SK-N-SH (cell line): ENCODE results near the gene OR51V1. TPM values are rescaled to one million over a fixed set of nuclear protein-coding genes. Genes with fewer than 3 reads are reported as not detected.

Experiments
- CTCF ChIA-PET: fragments of 300-600, 350-600 bp; formaldehyde crosslinking; extraction: SDS; loops from one replicate; lab custom pipeline; 2021; lab: Yijun Ruan, JAX
- POLR2A ChIA-PET: fragments of 350-600 bp; sonication (Branson Sonifier 250); formaldehyde crosslinking; extraction: SDS; loops from one replicate; lab custom pipeline; 2020; ENCODE audit warnings: antibody characterized with exemption, inconsistent platforms; lab: Yijun Ruan, JAX
- DNase-seq: peaks from one replicate; pipeline ENCODE4 v3.0.0; 2012
- H2AFZ ChIP-seq: fragments of 200-600 bp; sonication (generic); 2 replicates; pipeline ENCODE4 v1.8.1; 2016; ENCODE audit warnings: antibody characterized with exemption, mild to moderate bottlenecking, low read depth
- H3F3A ChIP-seq: fragments of 200-600 bp; sonication (generic); replicated peaks from 2 replicates; pipeline ENCODE3; 2016; ENCODE audit warnings: antibody characterized with exemption, mild to moderate bottlenecking; ENCODE audit not compliant: insufficient read depth
- H3K27ac ChIP-seq, 2 experiments: fragments of 200-500 bp in 1 of 2; fragments of 200-600 bp in 1 of 2; sonication (Bioruptor generic) in 1 of 2; sonication (generic), shearing (Covaris generic) in 1 of 2; 2 replicates each; pipeline versions ENCODE4 v1.5.1 to v1.6.1; 2014 to 2016; ENCODE audit warnings: low read depth in 2 of 2, inconsistent platforms in 1 of 2, low read length in 1 of 2, mild to moderate bottlenecking in 1 of 2, mixed read lengths in 1 of 2
- H3K27me3 ChIP-seq: fragments of 200-600 bp; sonication (generic), shearing (Covaris generic); 2 replicates; pipeline ENCODE4 v1.6.1; 2016; ENCODE audit warnings: mixed run types; ENCODE audit not compliant: insufficient read depth
- H3K36me3 ChIP-seq, 2 experiments: fragments of 200-500 bp in 1 of 2; fragments of 200-600 bp in 1 of 2; sonication (Bioruptor generic) in 1 of 2; sonication (generic) in 1 of 2; replicated peaks in 1 of 2; 2 replicates each; pipeline versions ENCODE3 to v1.5.1; 2014 to 2016; ENCODE audit warnings: low read length in 1 of 2, mild to moderate bottlenecking in 1 of 2; ENCODE audit not compliant: insufficient read depth in 2 of 2, control insufficient read depth in 1 of 2
- H3K4me1 ChIP-seq, 2 experiments: fragments of 200-500 bp in 1 of 2; fragments of 200-600 bp in 1 of 2; sonication (Bioruptor generic) in 1 of 2; sonication (generic), shearing (Covaris generic) in 1 of 2; 2 replicates each; pipeline versions ENCODE4 v1.5.1 to v1.6.1; 2014 to 2016; ENCODE audit warnings: low read depth in 1 of 2, low read length in 1 of 2, mixed run types in 1 of 2; ENCODE audit not compliant: insufficient read depth in 2 of 2, control insufficient read depth in 1 of 2
- H3K4me2 ChIP-seq: fragments of 200-600 bp; sonication (generic), shearing (Covaris generic); 2 replicates; pipeline ENCODE4 v1.6.1; 2017; ENCODE audit warnings: mixed run types
- H3K4me3 ChIP-seq, 2 experiments: fragments of 200-500 bp in 1 of 2; fragments of 200-600 bp in 1 of 2; sonication (Bioruptor generic) in 1 of 2; sonication (generic), shearing (Covaris generic) in 1 of 2; 2 replicates each; pipeline versions ENCODE4 v1.5.1 to v1.8.1; 2014 to 2016; ENCODE audit warnings: low read depth in 2 of 2, inconsistent platforms in 1 of 2, low read length in 1 of 2, mild to moderate bottlenecking in 1 of 2, mixed read lengths in 1 of 2, moderate library complexity in 1 of 2
- H3K79me2 ChIP-seq: fragments of 200-600 bp; sonication (generic); 2 replicates; pipeline ENCODE4 v1.8.1; 2017; ENCODE audit warnings: mild to moderate bottlenecking; ENCODE audit not compliant: insufficient read depth
- H3K9ac ChIP-seq: fragments of 200-600 bp; sonication (generic); 2 replicates; pipeline ENCODE4 v1.6.1; 2017; ENCODE audit warnings: mixed run types
- H3K9me2 ChIP-seq: fragments of 200-600 bp; sonication (generic); 2 replicates; pipeline ENCODE4 v1.6.1; 2017; ENCODE audit warnings: mixed run types
- H3K9me3 ChIP-seq: fragments of 200-600 bp; sonication (generic); 2 replicates; pipeline ENCODE4 v1.6.1; 2017; ENCODE audit warnings: mixed run types, mild to moderate bottlenecking, moderate library complexity
- H4K20me1 ChIP-seq: fragments of 200-600 bp; sonication (generic); 2 replicates; pipeline ENCODE4 v1.6.1; 2017; ENCODE audit warnings: mild to moderate bottlenecking, mixed run types; ENCODE audit not compliant: insufficient read depth
- CHD2 ChIP-seq: fragments of 150-350 bp; IDR thresholded peaks from 2 replicates; pipeline ENCODE4 v1.6.1; 2018; ENCODE audit warnings: low read length; ENCODE audit not compliant: partially characterized antibody
- EP300 ChIP-seq, 2 experiments: IDR thresholded peaks; 2 replicates each; pipeline versions ENCODE4 v1.4.0 to v1.6.1; 2012; ENCODE audit warnings: borderline replicate concordance in 1 of 2, low read depth in 1 of 2, low read length in 1 of 2
- EZH2phosphoT487 ChIP-seq: fragments of 200-600 bp; sonication (generic); IDR thresholded peaks from 2 replicates; pipeline ENCODE4 v1.6.1; 2017; ENCODE audit warnings: low read depth, mixed run types, mild to moderate bottlenecking, antibody characterized with exemption, moderate library complexity, borderline replicate concordance
- FOSL2 ChIP-seq: IDR thresholded peaks from 2 replicates; pipeline ENCODE4 v1.4.0; 2012; ENCODE audit warnings: low read depth, mild to moderate bottlenecking, moderate library complexity, borderline replicate concordance
- GABPA ChIP-seq: IDR thresholded peaks from 2 replicates; pipeline ENCODE4 v1.4.0; 2012; ENCODE audit warnings: low read depth, mild to moderate bottlenecking
- GATA2 ChIP-seq: sonication (generic); formaldehyde crosslinking; IDR thresholded peaks from 2 replicates; pipeline ENCODE4 v1.5.0; 2020; ENCODE audit warnings: mild to moderate bottlenecking, missing genetic modification reagents
- IRF3 ChIP-seq: fragments of 150-350 bp; IDR thresholded peaks from 2 replicates; pipeline ENCODE4 v1.6.1; 2016; ENCODE audit warnings: mild to moderate bottlenecking, low read depth, low read length
- JUND ChIP-seq: IDR thresholded peaks from 2 replicates; pipeline ENCODE4 v1.4.0; 2012
- MAX ChIP-seq: IDR thresholded peaks from 2 replicates; pipeline ENCODE4 v1.4.0; 2012; ENCODE audit warnings: low read depth
- MEF2A ChIP-seq: IDR thresholded peaks from 2 replicates; pipeline ENCODE4 v1.4.0; 2012; ENCODE audit warnings: low read depth, borderline replicate concordance
- MXI1 ChIP-seq: IDR thresholded peaks from 2 replicates; pipeline ENCODE4 v1.6.1; 2012; ENCODE audit warnings: mild to moderate bottlenecking, low read depth, low read length, improper control_type of control experiment
- NFIC ChIP-seq: IDR thresholded peaks from 2 replicates; pipeline ENCODE4 v1.4.0; 2012; ENCODE audit warnings: borderline replicate concordance
- NRF1 ChIP-seq: IDR thresholded peaks from 2 replicates; pipeline ENCODE4 v1.6.1; 2012; ENCODE audit warnings: low read depth, mild to moderate bottlenecking, low read length
- PBX3 ChIP-seq: IDR thresholded peaks from 2 replicates; pipeline ENCODE4; 2012
- POLR2AphosphoS5 ChIP-seq: IDR thresholded peaks from 2 replicates; pipeline ENCODE4 v1.6.1; 2012; ENCODE audit warnings: low read depth, low read length
- RAD21 ChIP-seq: IDR thresholded peaks from 2 replicates; pipeline ENCODE4 v1.6.1; 2012; ENCODE audit warnings: mild to moderate bottlenecking, low read length
- RCOR1 ChIP-seq: fragments of 150-350 bp; IDR thresholded peaks from 2 replicates; pipeline ENCODE4 v1.6.1; 2017; ENCODE audit warnings: antibody characterized with exemption, low read length
- RFX5 ChIP-seq: IDR thresholded peaks from 2 replicates; pipeline ENCODE4 v1.6.1; 2012; ENCODE audit warnings: mild to moderate bottlenecking, improper control_type of control experiment, low read length
- SIN3A ChIP-seq: IDR thresholded peaks from 2 replicates; pipeline ENCODE4 v1.6.1; 2012; ENCODE audit warnings: low read depth, mild to moderate bottlenecking, low read length, moderate library complexity, borderline replicate concordance
- SMC3 ChIP-seq: IDR thresholded peaks from 2 replicates; pipeline ENCODE4 v1.6.1; 2012; ENCODE audit warnings: low read depth, low read length, improper control_type of control experiment
- TEAD4 ChIP-seq: IDR thresholded peaks from 2 replicates; pipeline ENCODE4 v1.4.0; 2012; ENCODE audit warnings: mild to moderate bottlenecking, borderline replicate concordance; ENCODE audit not compliant: insufficient read depth
- USF1 ChIP-seq: IDR thresholded peaks from 2 replicates; pipeline ENCODE4 v1.4.0; 2012; ENCODE audit warnings: low read depth, borderline replicate concordance
- USF2 ChIP-seq: fragments of 150-350 bp; IDR thresholded peaks from 2 replicates; pipeline ENCODE4 v1.6.1; 2017; ENCODE audit warnings: antibody characterized with exemption, low read length, low read depth, borderline replicate concordance
- YY1 ChIP-seq: IDR thresholded peaks from 2 replicates; pipeline ENCODE4 v1.4.0; 2012; ENCODE audit warnings: low read depth, mild to moderate bottlenecking
- WGBS: methylation state at CpG from one replicate; pipeline ENCODE4 v1.1.6; 2017; ENCODE audit warnings: low lambda C conversion rate; 5-methylcytosine and 5-hydroxymethylcytosine counted together
- polyA plus RNA-seq, 3 experiments: library from polyadenylated mRNA; depleted of rRNA; stranded (reverse); fragments of >200 nt; gene quantifications; 2 replicates each; pipeline ENCODE4 v1.2.3, GENCODE V29; 2012

OR51V1 gene
- polyA plus RNA-seq, 1 of the 3 experiments (the other 2 are of a cell fraction) = not detected

GRCh38 chr11:5240458-5240857, 40.0 kb upstream of the OR51V1 start:
- no peak overlapping the region for H3K9ac ChIP-seq
- DNase-seq = no peak
- H3K9me3 ChIP-seq = no peaks in the 10 kb centered on the region
- H4K20me1 ChIP-seq = no peaks in the 10 kb centered on the region
- no peaks in the 10 kb centered on the region for H3K79me2 ChIP-seq
- H2AFZ ChIP-seq = no peak overlapping the region
- TF ChIP-seq USF2 (no peak), POLR2AphosphoS5 (no peak), MEF2A (no peak), YY1 (no peak), EP300 (IDR thresholded peaks at IDR 0.05; ENCODE audit: borderline replicate concordance in 1 of 2, low read depth in 1 of 2, low read length in 1 of 2) (no peak), NRF1 (no peak), RFX5 (no peak), JUND (no peak), TEAD4 (no peak), MXI1 (no peak), EZH2phosphoT487 (no peak), GABPA (no peak), PBX3 (no peak), MAX (no peak), SIN3A (no peak), RCOR1 (no peak)
- H3K27ac ChIP-seq = no peak overlapping the region
- CTCF ChIA-PET = interaction anchor here (0.9 kb wide), 1 partner anchor 42 kb away, joined by 4 read pairs; no protein-coding TSS in a partner anchor
- H3K36me3 ChIP-seq = no peaks in the 10 kb centered on the region
- WGBS = 0% methylated on average over 2 of the region's 2 CpGs
- no peak overlapping the region for H3K4me3 ChIP-seq
- H3K4me1 ChIP-seq = no peaks in the 10 kb centered on the region
- POLR2A ChIA-PET = no interaction called here
- no peaks in the 10 kb centered on the region for H3K9me2 ChIP-seq
- no peaks in the 10 kb centered on the region; the same call in 1 of the 2 replicates for H3K27me3 ChIP-seq
- H3F3A ChIP-seq = no peaks in the 10 kb centered on the region
- H3K4me2 ChIP-seq = no peak overlapping the region

- POLR2A ChIA-PET = no interaction called here
- Histone ChIP-seq H3K9me2 (no peaks in the 10 kb centered on the region), H3K27ac (no peak overlapping the region)
- no peak for TF ChIP-seq FOSL2
- no peak for TF ChIP-seq NFIC
- TF ChIP-seq GATA2 = no peak
- TF ChIP-seq IRF3 = no peak
- TF ChIP-seq SMC3 = no peak
- no peak for TF ChIP-seq POLR2AphosphoS5
- TF ChIP-seq USF1 = no peak
- no peak for TF ChIP-seq USF2
- TF ChIP-seq RCOR1 = no peak
- TF ChIP-seq CHD2 = no peak
- no peak for TF ChIP-seq RAD21
- no peak for TF ChIP-seq MXI1
- no peak for TF ChIP-seq SIN3A
- TF ChIP-seq TEAD4 = no peak
- no peak for TF ChIP-seq EZH2phosphoT487
Measured at GRCh38 chr11:5240056-5240455, 39.6 kb upstream of the OR51V1 start.

More at GRCh38 chr11:5240056-5240455, 39.6 kb upstream of the OR51V1 start:
- no peaks in the 10 kb centered on the region for H3F3A ChIP-seq
- CTCF ChIA-PET = no interaction called here
- no peak for DNase-seq
- H3K4me3 ChIP-seq = no peak overlapping the region
- no peaks in the 10 kb centered on the region for H3K79me2 ChIP-seq
- no peaks in the 10 kb centered on the region for H4K20me1 ChIP-seq
- H3K27me3 ChIP-seq = no peaks in the 10 kb centered on the region; the same call in 1 of the 2 replicates
- H3K36me3 ChIP-seq = no peaks in the 10 kb centered on the region
- H3K9ac ChIP-seq = no peak overlapping the region
- no peak overlapping the region for H3K4me2 ChIP-seq
- H3K4me1 ChIP-seq = no peaks in the 10 kb centered on the region
- 0% methylated on average over 1 of the region's 1 CpG for WGBS
- H3K9me3 ChIP-seq = no peaks in the 10 kb centered on the region
- no peak overlapping the region for H2AFZ ChIP-seq
